HepG2 (cell line): ENCODE results near the gene CLDN15. TPM values are rescaled to one million over a fixed set of nuclear protein-coding genes. Genes with fewer than 3 reads are reported as not detected.
A peak's percentile ranks its signal among the peaks of the same experiment; 100 is the strongest.

Source experiments
- ATAC-seq: fragments of 200-7000 bp; cut with Tn5 transposase; 3 replicates; pipeline ENCODE4 v1.9.1; 2020; ENCODE audit warnings: mild to moderate bottlenecking, moderate library complexity
- BruUV-seq: library from RNA; stranded (reverse); fragments of 400-500 nt; replicated peaks from 2 replicates; lab custom pipeline; 2021; lab: Mats Ljungman, UMichigan
- CTCF ChIA-PET: fragments of 300-600 bp; formaldehyde crosslinking; extraction: SDS; loops from one replicate; lab custom pipeline; 2021; ENCODE audit warnings: low total read pairs, inconsistent platforms, low intra/inter-chr PET ratio; lab: Yijun Ruan, JAX
- POLR2A ChIA-PET: fragments of 350-600 bp; sonication (Branson Sonifier 250); formaldehyde crosslinking; loops from one replicate; lab custom pipeline; 2020; ENCODE audit warnings: antibody characterized with exemption, inconsistent platforms; lab: Yijun Ruan, JAX
- DNase-seq: peaks from one replicate; pipeline ENCODE4 v3.0.0-alpha.2; 2015; ENCODE audit warnings: low spot score
- FAIRE-seq: peaks from 3 replicates; lab custom pipeline; 2011; peaks lifted over from hg19 to GRCh38; lab: Jason Lieb, UNC
- H2AFZ ChIP-seq: one replicate; pipeline ENCODE4 v1.6.1; 2011; ENCODE audit warnings: low read length, inconsistent platforms
- H3K27ac ChIP-seq: fragments of 300-600 bp; 3 replicates; pipeline ENCODE4 v1.8.0; 2011; ENCODE audit warnings: mixed run types, mild to moderate bottlenecking, mixed read lengths, low read length, inconsistent platforms; ENCODE audit not compliant: insufficient read depth; ENCODE audit errors: extremely low read length
- H3K27me3 ChIP-seq, 2 experiments: fragments of 200-600 bp in 1 of 2; 2 replicates in 1 of 2; 3 replicates in 1 of 2; pipeline versions ENCODE4 v1.6.0 to v1.8.0; 2011; ENCODE audit warnings: low read length in 2 of 2, mild to moderate bottlenecking in 2 of 2, moderate library complexity in 2 of 2, inconsistent platforms in 1 of 2; ENCODE audit not compliant: insufficient read depth in 2 of 2, control insufficient read depth in 1 of 2
- H3K36me3 ChIP-seq, 2 experiments: fragments of 200-600 bp in 1 of 2; replicated peaks in 1 of 2; 2 replicates in 1 of 2; 3 replicates in 1 of 2; pipeline versions ENCODE4 v1.5.1 to v1.8.0; 2011; ENCODE audit warnings: low read length in 2 of 2, inconsistent platforms in 1 of 2; ENCODE audit not compliant: insufficient read depth in 2 of 2, control insufficient read depth in 1 of 2
- H3K4me1 ChIP-seq: 2 replicates; pipeline ENCODE4 v1.5.1; 2012; ENCODE audit warnings: low read length, inconsistent platforms; ENCODE audit not compliant: insufficient read depth
- H3K4me2 ChIP-seq: 2 replicates; pipeline ENCODE4 v1.6.0; 2011; ENCODE audit warnings: low read depth, low read length, inconsistent platforms
- H3K4me3 ChIP-seq, 3 experiments: fragments of 200-600 bp in 1 of 3; sonication (generic), shearing (Covaris generic) in 1 of 3; replicated peaks in 1 of 3; 2 replicates each; pipeline ENCODE4 v1.5.1; 2011 to 2016; ENCODE audit warnings: low read length in 3 of 3, inconsistent platforms in 2 of 3, low read depth in 2 of 3, mild to moderate bottlenecking in 2 of 3, control low read depth in 1 of 3, mixed read lengths in 1 of 3; ENCODE audit not compliant: insufficient read depth in 1 of 3
- H3K79me2 ChIP-seq: one replicate; pipeline ENCODE4 v1.6.1; 2011; ENCODE audit warnings: low read length, inconsistent platforms; ENCODE audit not compliant: insufficient read depth
- H3K9ac ChIP-seq: 2 replicates; pipeline ENCODE4 v1.6.0; 2011; ENCODE audit warnings: mild to moderate bottlenecking, low read depth, low read length, inconsistent platforms; ENCODE audit not compliant: insufficient read depth
- H3K9me3 ChIP-seq: 2 replicates; pipeline ENCODE4 v1.5.1; 2012; ENCODE audit warnings: mild to moderate bottlenecking, low read length
- H4K20me1 ChIP-seq: 2 replicates; pipeline ENCODE4 v1.6.0; 2011; ENCODE audit warnings: inconsistent platforms, mild to moderate bottlenecking, low read length, moderate library complexity; ENCODE audit not compliant: insufficient read depth
- FOXM1 ChIP-seq: sonication (generic); formaldehyde crosslinking; IDR thresholded peaks from 2 replicates; pipeline ENCODE4 v1.5.0; 2020; ENCODE audit warnings: missing genetic modification reagents
- ZNF121 ChIP-seq: sonication (generic); formaldehyde crosslinking; IDR thresholded peaks from 2 replicates; pipeline ENCODE4 v1.5.0; 2020; ENCODE audit warnings: mild to moderate bottlenecking, missing genetic modification reagents
- WGBS: methylation state at CpG from one replicate; pipeline ENCODE4 v1.1.6; 2017; ENCODE audit warnings: low lambda C conversion rate; 5-methylcytosine and 5-hydroxymethylcytosine counted together
- in situ Hi-C: cut with HindIII; loops from 2 replicates; pipeline ENCODE4 v1.10.0; 2017; ENCODE audit warnings: low pct_unique_long_range_greater_than_20kb; ENCODE audit not compliant: extremely low pct_ligation_motif_present
- intact Hi-C: fragments of 100-400 bp; cut with micrococcal nuclease; formaldehyde crosslinking; loops from one replicate; pipeline ENCODE4 v1.10.0; 2022; ENCODE audit not compliant: unreplicated experiment
- polyA plus RNA-seq, 8 experiments: library from polyadenylated mRNA; depleted of rRNA in 3 of 8; stranded (reverse) in 7 of 8; unstranded in 1 of 8; fragments of >200 nt; fragmentation: Illumina TruSeq in 4 of 8; extraction: Trizol in 4 of 8; gene quantifications; 2 replicates each; pipeline versions ENCODE4 v1.2.1 to v1.2.3, GENCODE V29; 2011 to 2016; ENCODE audit warnings: low read depth in 4 of 8, missing spikeins in 1 of 8, mixed read lengths in 1 of 8; ENCODE audit not compliant: insufficient read depth in 1 of 8
- total RNA-seq, 5 experiments: library from RNA; depleted of rRNA; stranded (reverse); fragments of >200 nt; fragmentation: Illumina TruSeq; extraction: Trizol; gene quantifications; 2 replicates each; pipeline ENCODE4 v1.2.3, GENCODE V29; 2016; ENCODE audit warnings: low read depth in 1 of 5
- TF ChIP-seq, protein P1 (sequence below): IDR thresholded peaks from 2 replicates; pipeline ENCODE4 v1.6.1; 2016; ENCODE audit warnings: low read depth, missing genetic modification reagents, missing compliant biosample characterization
- TF ChIP-seq, protein P2 (sequence below): sonication (generic); formaldehyde crosslinking; IDR thresholded peaks from 2 replicates; pipeline ENCODE4 v1.5.0; 2020; ENCODE audit warnings: missing genetic modification reagents
- TF ChIP-seq, protein P3 (sequence below): sonication (generic); formaldehyde crosslinking; conservative IDR thresholded peaks from 2 replicates; pipeline ENCODE4 v1.8.1; 2023; ENCODE audit warnings: missing genetic modification reagents

Gene CLDN15
- total and polyA plus RNA-seq, 2 of the 13 experiments (the other 11 are each of a cell fraction or from before 2014, with no cell fraction given) = 7.1 to 17.8 TPM

DNA sequence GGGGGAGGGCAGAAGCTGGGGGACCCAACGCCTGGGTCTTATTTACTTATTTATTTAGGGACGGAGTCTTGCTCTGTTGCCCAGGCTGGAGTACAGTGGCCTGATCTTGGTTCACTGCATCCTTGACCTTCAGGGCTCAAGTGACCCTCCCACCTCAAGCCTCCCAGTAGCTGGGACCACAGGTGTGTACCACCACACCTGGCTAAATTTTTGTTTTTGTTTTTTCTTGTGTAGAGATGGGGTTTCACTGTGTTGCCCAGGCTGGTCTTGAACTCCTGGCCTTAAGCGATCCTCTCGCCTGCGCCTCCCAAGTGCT lies 35.0 kb downstream of the CLDN15 start:
- ATAC-seq = no peak
- no peaks in the 10 kb centered on the region for H3K9me3 ChIP-seq
- no peaks in the 10 kb centered on the region; a peak in 1 of 5 replicates for H3K27me3 ChIP-seq
- H4K20me1 ChIP-seq = peaks cover 3% of the 10 kb centered on the region; the same call in 1 of the 2 replicates
- CTCF ChIA-PET = no interaction called here
- no peak overlapping the region for H2AFZ ChIP-seq
- no TSS peak for BruUV-seq
- H3K27ac ChIP-seq = peak overlapping the region; percentile 99
- TF ChIP-seq, protein P1, sequence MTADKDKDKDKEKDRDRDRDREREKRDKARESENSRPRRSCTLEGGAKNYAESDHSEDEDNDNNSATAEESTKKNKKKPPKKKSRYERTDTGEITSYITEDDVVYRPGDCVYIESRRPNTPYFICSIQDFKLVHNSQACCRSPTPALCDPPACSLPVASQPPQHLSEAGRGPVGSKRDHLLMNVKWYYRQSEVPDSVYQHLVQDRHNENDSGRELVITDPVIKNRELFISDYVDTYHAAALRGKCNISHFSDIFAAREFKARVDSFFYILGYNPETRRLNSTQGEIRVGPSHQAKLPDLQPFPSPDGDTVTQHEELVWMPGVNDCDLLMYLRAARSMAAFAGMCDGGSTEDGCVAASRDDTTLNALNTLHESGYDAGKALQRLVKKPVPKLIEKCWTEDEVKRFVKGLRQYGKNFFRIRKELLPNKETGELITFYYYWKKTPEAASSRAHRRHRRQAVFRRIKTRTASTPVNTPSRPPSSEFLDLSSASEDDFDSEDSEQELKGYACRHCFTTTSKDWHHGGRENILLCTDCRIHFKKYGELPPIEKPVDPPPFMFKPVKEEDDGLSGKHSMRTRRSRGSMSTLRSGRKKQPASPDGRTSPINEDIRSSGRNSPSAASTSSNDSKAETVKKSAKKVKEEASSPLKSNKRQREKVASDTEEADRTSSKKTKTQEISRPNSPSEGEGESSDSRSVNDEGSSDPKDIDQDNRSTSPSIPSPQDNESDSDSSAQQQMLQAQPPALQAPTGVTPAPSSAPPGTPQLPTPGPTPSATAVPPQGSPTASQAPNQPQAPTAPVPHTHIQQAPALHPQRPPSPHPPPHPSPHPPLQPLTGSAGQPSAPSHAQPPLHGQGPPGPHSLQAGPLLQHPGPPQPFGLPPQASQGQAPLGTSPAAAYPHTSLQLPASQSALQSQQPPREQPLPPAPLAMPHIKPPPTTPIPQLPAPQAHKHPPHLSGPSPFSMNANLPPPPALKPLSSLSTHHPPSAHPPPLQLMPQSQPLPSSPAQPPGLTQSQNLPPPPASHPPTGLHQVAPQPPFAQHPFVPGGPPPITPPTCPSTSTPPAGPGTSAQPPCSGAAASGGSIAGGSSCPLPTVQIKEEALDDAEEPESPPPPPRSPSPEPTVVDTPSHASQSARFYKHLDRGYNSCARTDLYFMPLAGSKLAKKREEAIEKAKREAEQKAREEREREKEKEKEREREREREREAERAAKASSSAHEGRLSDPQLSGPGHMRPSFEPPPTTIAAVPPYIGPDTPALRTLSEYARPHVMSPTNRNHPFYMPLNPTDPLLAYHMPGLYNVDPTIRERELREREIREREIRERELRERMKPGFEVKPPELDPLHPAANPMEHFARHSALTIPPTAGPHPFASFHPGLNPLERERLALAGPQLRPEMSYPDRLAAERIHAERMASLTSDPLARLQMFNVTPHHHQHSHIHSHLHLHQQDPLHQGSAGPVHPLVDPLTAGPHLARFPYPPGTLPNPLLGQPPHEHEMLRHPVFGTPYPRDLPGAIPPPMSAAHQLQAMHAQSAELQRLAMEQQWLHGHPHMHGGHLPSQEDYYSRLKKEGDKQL (CRISPR knock-in tag) = no peak
- TF ChIP-seq, protein P2, sequence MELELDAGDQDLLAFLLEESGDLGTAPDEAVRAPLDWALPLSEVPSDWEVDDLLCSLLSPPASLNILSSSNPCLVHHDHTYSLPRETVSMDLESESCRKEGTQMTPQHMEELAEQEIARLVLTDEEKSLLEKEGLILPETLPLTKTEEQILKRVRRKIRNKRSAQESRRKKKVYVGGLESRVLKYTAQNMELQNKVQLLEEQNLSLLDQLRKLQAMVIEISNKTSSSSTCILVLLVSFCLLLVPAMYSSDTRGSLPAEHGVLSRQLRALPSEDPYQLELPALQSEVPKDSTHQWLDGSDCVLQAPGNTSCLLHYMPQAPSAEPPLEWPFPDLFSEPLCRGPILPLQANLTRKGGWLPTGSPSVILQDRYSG (CRISPR knock-in tag) = no peak
- no peak for TF ChIP-seq FOXM1 (CRISPR knock-in tag)
- peak; percentile 94 for TF ChIP-seq ZNF121 (CRISPR knock-in tag)
- TF ChIP-seq, protein P3, sequence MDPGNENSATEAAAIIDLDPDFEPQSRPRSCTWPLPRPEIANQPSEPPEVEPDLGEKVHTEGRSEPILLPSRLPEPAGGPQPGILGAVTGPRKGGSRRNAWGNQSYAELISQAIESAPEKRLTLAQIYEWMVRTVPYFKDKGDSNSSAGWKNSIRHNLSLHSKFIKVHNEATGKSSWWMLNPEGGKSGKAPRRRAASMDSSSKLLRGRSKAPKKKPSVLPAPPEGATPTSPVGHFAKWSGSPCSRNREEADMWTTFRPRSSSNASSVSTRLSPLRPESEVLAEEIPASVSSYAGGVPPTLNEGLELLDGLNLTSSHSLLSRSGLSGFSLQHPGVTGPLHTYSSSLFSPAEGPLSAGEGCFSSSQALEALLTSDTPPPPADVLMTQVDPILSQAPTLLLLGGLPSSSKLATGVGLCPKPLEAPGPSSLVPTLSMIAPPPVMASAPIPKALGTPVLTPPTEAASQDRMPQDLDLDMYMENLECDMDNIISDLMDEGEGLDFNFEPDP (CRISPR knock-in tag) = 0 out of 2 replicates have a peak, but pooled peaks have one; percentile 71
- TF ChIP-seq, all 625 proteins: peak for 2
- DNase-seq = no peak
- H3K4me2 ChIP-seq = peak overlapping the region; percentile 91
- no peak for FAIRE-seq
- WGBS = 100% methylated on average over 3 of the region's 5 CpGs
- peaks cover 12% of the 10 kb centered on the region for H3K79me2 ChIP-seq
- peaks cover 5 to 8% of the 10 kb centered on the region in 2 experiments; a peak in 3 of 5 replicates for H3K36me3 ChIP-seq
- intact Hi-C loops = no loop called here
- peak overlapping the region; percentile 74 to 87 (median 84) for H3K4me3 ChIP-seq
- POLR2A ChIA-PET = interaction anchor here (0.9 to 11.6 kb wide), 10 partner anchors 10 to 773 kb away, joined by 3 to 202 read pairs (median 10); partner anchors contain the start of genes CLDN15, FIS1, MEPCE and PLOD3
- H3K9ac ChIP-seq = peak overlapping the region; percentile 89
- peaks cover 43% of the 10 kb centered on the region for H3K4me1 ChIP-seq
- in situ Hi-C loops = no loop called here
